Fibroblast of lung (primary cell): ENCODE data around the gene MLPH.

Experiments used
- EZH2 ChIP-seq: IDR thresholded peaks from 2 replicates; pipeline ENCODE4 v1.5.1; 2012; ENCODE audit warnings: low read length, control low read depth, mild to moderate bottlenecking; ENCODE audit errors: missing control alignments
- TF ChIP-seq, protein P1 (sequence below), 2 donors: IDR thresholded peaks in 1 of 2; conservative IDR thresholded peaks in 1 of 2; 1 replicate in 1 of 2; 2 replicates in 1 of 2; pipeline ENCODE4 v1.5.1; 2011 to 2012; ENCODE audit warnings: low read length in 2 of 2, control low read depth in 1 of 2, inconsistent platforms in 1 of 2, low read depth in 1 of 2, mild to moderate bottlenecking in 1 of 2

DNA sequence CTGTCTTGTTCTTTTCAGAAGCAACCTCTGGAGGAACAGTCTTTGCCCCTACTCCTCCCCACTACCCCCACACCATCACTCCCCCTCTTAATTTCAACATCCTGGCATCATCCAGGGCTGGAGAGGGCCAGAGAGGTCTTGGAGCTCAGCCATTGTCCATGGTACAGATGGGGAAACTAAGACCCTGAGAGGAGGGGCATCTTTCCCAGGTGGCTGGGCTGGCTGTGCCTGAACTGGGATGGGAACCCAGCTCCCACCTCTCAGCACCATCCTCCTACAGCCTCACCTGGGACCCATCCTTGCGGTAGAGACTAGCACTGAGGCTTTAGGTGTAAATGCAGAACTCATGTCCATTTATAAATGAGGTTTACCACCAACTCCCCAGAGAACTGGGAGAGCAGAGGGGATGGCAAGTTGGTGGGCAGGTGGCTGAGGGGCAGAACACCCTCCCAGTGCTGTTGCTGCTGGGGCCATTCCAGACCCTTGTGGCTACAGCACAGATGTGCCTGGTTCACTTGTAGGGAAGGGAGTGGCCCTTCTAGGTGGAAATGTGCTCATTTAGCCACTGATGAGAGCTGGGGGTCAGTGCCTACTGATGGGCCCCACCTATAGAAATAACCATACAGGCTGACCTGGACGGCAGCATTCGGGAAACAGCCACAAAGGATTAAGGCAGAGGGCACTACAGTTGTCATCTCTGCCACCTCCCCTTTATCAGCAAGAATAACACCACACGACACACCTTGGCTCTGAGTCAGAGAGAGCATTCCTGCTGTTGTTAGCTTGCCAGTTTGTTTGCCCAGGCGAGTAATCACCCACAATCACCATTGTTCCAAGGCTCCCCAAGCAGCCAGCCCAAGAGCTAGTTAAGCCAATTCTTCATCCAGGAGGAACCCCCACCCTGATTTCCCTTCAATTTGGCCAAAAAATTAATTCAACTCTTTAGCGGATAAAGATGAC lies 2.1 kb downstream of the MLPH start:
- TF ChIP-seq, protein P1, sequence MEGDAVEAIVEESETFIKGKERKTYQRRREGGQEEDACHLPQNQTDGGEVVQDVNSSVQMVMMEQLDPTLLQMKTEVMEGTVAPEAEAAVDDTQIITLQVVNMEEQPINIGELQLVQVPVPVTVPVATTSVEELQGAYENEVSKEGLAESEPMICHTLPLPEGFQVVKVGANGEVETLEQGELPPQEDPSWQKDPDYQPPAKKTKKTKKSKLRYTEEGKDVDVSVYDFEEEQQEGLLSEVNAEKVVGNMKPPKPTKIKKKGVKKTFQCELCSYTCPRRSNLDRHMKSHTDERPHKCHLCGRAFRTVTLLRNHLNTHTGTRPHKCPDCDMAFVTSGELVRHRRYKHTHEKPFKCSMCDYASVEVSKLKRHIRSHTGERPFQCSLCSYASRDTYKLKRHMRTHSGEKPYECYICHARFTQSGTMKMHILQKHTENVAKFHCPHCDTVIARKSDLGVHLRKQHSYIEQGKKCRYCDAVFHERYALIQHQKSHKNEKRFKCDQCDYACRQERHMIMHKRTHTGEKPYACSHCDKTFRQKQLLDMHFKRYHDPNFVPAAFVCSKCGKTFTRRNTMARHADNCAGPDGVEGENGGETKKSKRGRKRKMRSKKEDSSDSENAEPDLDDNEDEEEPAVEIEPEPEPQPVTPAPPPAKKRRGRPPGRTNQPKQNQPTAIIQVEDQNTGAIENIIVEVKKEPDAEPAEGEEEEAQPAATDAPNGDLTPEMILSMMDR (conservative IDR thresholded peaks at IDR 0.05 in 1 of 2, IDR thresholded peaks at IDR 0.05 in 1 of 2; ENCODE audit: low read depth in 1 of 2, low read length in 2 of 2): no peak
- no peak for TF ChIP-seq EZH2
